Central memory CD8-positive, alpha-beta T cell (primary cell): ENCODE measurements around the gene AKR1E2.

Experiments
- ATAC-seq: fragments of 150-1000 bp; cut with Tn5 transposase; replicated peaks from 2 replicates; pipeline ENCODE4 v1.10.0; 2022; ENCODE audit warnings: mild to moderate bottlenecking, moderate FRiP score, moderate number of reproducible peaks; ENCODE audit not compliant: poor library complexity, severe bottlenecking; ENCODE audit errors: extremely low read depth
- DNase-seq, 2 donors: peaks; one replicate each; pipeline ENCODE4 v3.0.0; 2021; ENCODE audit warnings: low spot score in 2 of 2
- H3K27ac Mint-ChIP-seq: one replicate; pipeline ENCODE4 v1.8.0; 2022; ENCODE audit warnings: low read depth, mild to moderate bottlenecking, moderate library complexity, mixed read lengths
- H3K27me3 Mint-ChIP-seq: one replicate; pipeline ENCODE4 v1.8.0; 2022; ENCODE audit warnings: mixed read lengths
- H3K36me3 Mint-ChIP-seq: one replicate; pipeline ENCODE4 v1.8.0; 2022; ENCODE audit warnings: mild to moderate bottlenecking, moderate library complexity, mixed read lengths; ENCODE audit not compliant: insufficient read depth
- H3K4me1 Mint-ChIP-seq: one replicate; pipeline ENCODE4 v1.8.0; 2022; ENCODE audit warnings: mixed read lengths
- H3K4me3 Mint-ChIP-seq: one replicate; pipeline ENCODE4 v1.8.0; 2022; ENCODE audit warnings: mild to moderate bottlenecking, moderate library complexity, mixed read lengths
- H3K9me3 Mint-ChIP-seq: one replicate; pipeline ENCODE4 v1.8.0; 2022; ENCODE audit warnings: mixed read lengths

Gene AKR1E2

GRCh38 chr10:4850397-4850796 is 24.4 kb downstream of the AKR1E2 start:
- Mint-ChIP-seq H3K27ac (no peak overlapping the region), H3K36me3 (no peaks in the 10 kb centered on the region), H3K27me3 (peaks cover 23% of the 10 kb centered on the region), H3K4me3 (no peak overlapping the region), H3K9me3 (no peaks in the 10 kb centered on the region), H3K4me1 (no peaks in the 10 kb centered on the region)
- DNase-seq, result no peak
- no peak for ATAC-seq

- H3K36me3 Mint-ChIP-seq, result no peaks in the 10 kb centered on the region
- no peaks in the 10 kb centered on the region for H3K4me1 Mint-ChIP-seq
- no peak overlapping the region for H3K27ac Mint-ChIP-seq
- H3K9me3 Mint-ChIP-seq, result no peaks in the 10 kb centered on the region
- ATAC-seq (no peak), DNase-seq (no peak)
- no peak overlapping the region for H3K4me3 Mint-ChIP-seq
- H3K27me3 Mint-ChIP-seq, result peaks cover 23% of the 10 kb centered on the region
Measured at GRCh38 chr10:4851176-4851575, 25.2 kb downstream of the AKR1E2 start.

- H3K27me3 Mint-ChIP-seq, result peaks cover 23% of the 10 kb centered on the region
- ATAC-seq, result no peak
Measured at GRCh38 chr10:4851846-4852245, 25.8 kb downstream of the AKR1E2 start.

GRCh38 chr10:4865945-4866661 is 40.1 kb downstream of the AKR1E2 start:
- no peaks in the 10 kb centered on the region for H3K4me1 Mint-ChIP-seq
- H3K27ac Mint-ChIP-seq, result no peak overlapping the region
- no peaks in the 10 kb centered on the region for H3K9me3 Mint-ChIP-seq
- ATAC-seq (no peak), DNase-seq (no peak)
- H3K36me3 Mint-ChIP-seq, result no peaks in the 10 kb centered on the region
- no peak overlapping the region for H3K4me3 Mint-ChIP-seq
- peaks cover 23% of the 10 kb centered on the region for H3K27me3 Mint-ChIP-seq

More at GRCh38 chr10:4851846-4852245, 25.8 kb downstream of the AKR1E2 start:
- H3K36me3 Mint-ChIP-seq, result no peaks in the 10 kb centered on the region
- H3K4me3 Mint-ChIP-seq, result no peak overlapping the region
- no peaks in the 10 kb centered on the region for H3K9me3 Mint-ChIP-seq
- no peak for DNase-seq
- no peak overlapping the region for H3K27ac Mint-ChIP-seq
- H3K4me1 Mint-ChIP-seq, result no peaks in the 10 kb centered on the region

GRCh38 chr10:4867109-4867519 is 41.1 kb downstream of the AKR1E2 start:
- H3K27me3 Mint-ChIP-seq, result peaks cover 25% of the 10 kb centered on the region
- H3K9me3 Mint-ChIP-seq, result no peaks in the 10 kb centered on the region
- no peak overlapping the region for H3K4me3 Mint-ChIP-seq

GRCh38 chr10:4867520-4868356 is 41.7 kb downstream of the AKR1E2 start:
- no peak for DNase-seq
- ATAC-seq, result no peak
- no peak overlapping the region for H3K4me3 Mint-ChIP-seq
- no peaks in the 10 kb centered on the region for H3K4me1 Mint-ChIP-seq
- H3K36me3 Mint-ChIP-seq, result no peaks in the 10 kb centered on the region
- H3K27me3 Mint-ChIP-seq, result peaks cover 31% of the 10 kb centered on the region
- H3K9me3 Mint-ChIP-seq, result no peaks in the 10 kb centered on the region
- no peak overlapping the region for H3K27ac Mint-ChIP-seq

More at GRCh38 chr10:4867109-4867519, 41.1 kb downstream of the AKR1E2 start:
- DNase-seq (no peak), ATAC-seq (no peak)
- H3K27ac Mint-ChIP-seq, result no peak overlapping the region
- no peaks in the 10 kb centered on the region for H3K36me3 Mint-ChIP-seq
- H3K4me1 Mint-ChIP-seq, result no peaks in the 10 kb centered on the region

GRCh38 chr10:4868357-4868657 is 42.3 kb downstream of the AKR1E2 start:
- Mint-ChIP-seq H3K27ac (no peak overlapping the region), H3K4me1 (no peaks in the 10 kb centered on the region), H3K9me3 (no peaks in the 10 kb centered on the region), H3K27me3 (peaks cover 37% of the 10 kb centered on the region), H3K4me3 (no peak overlapping the region), H3K36me3 (no peaks in the 10 kb centered on the region)
- ATAC-seq (no peak), DNase-seq (no peak)

- H3K4me1 Mint-ChIP-seq, result no peaks in the 10 kb centered on the region
- DNase-seq (no peak), ATAC-seq (no peak)
- H3K27ac Mint-ChIP-seq, result no peak overlapping the region
- H3K36me3 Mint-ChIP-seq, result no peaks in the 10 kb centered on the region
- peaks cover 53% of the 10 kb centered on the region for H3K27me3 Mint-ChIP-seq
- H3K4me3 Mint-ChIP-seq, result no peak overlapping the region
- no peaks in the 10 kb centered on the region for H3K9me3 Mint-ChIP-seq
Measured at GRCh38 chr10:4882704-4883078, 56.7 kb downstream of the AKR1E2 start.

- Mint-ChIP-seq H3K27me3 (peaks cover 58% of the 10 kb centered on the region), H3K4me3 (no peak overlapping the region), H3K36me3 (no peaks in the 10 kb centered on the region), H3K9me3 (no peaks in the 10 kb centered on the region), H3K4me1 (no peaks in the 10 kb centered on the region), H3K27ac (no peak overlapping the region)
- ATAC-seq (no peak), DNase-seq (no peak)
Measured at GRCh38 chr10:4883079-4883739, 57.2 kb downstream of the AKR1E2 start.

GRCh38 chr10:4885162-4885561 is 59.2 kb downstream of the AKR1E2 start:
- H3K4me1 Mint-ChIP-seq, result no peaks in the 10 kb centered on the region
- H3K27me3 Mint-ChIP-seq, result peaks cover 47% of the 10 kb centered on the region
- H3K9me3 Mint-ChIP-seq, result no peaks in the 10 kb centered on the region
- H3K36me3 Mint-ChIP-seq, result no peaks in the 10 kb centered on the region
- DNase-seq (no peak), ATAC-seq (no peak)
- no peak overlapping the region for H3K4me3 Mint-ChIP-seq
- no peak overlapping the region for H3K27ac Mint-ChIP-seq

GRCh38 chr10:4887501-4887900 is 61.5 kb downstream of the AKR1E2 start:
- H3K27ac Mint-ChIP-seq, result no peak overlapping the region
- no peaks in the 10 kb centered on the region for H3K4me1 Mint-ChIP-seq
- peaks cover 35% of the 10 kb centered on the region for H3K27me3 Mint-ChIP-seq
- DNase-seq (no peak), ATAC-seq (no peak)
- H3K36me3 Mint-ChIP-seq, result no peaks in the 10 kb centered on the region
- H3K4me3 Mint-ChIP-seq, result no peak overlapping the region
- H3K9me3 Mint-ChIP-seq, result no peaks in the 10 kb centered on the region

GRCh38 chr10:4888236-4888635 is 62.2 kb downstream of the AKR1E2 start:
- ATAC-seq, result no peak
- DNase-seq, result no peak
- Mint-ChIP-seq H3K9me3 (no peaks in the 10 kb centered on the region), H3K4me1 (no peaks in the 10 kb centered on the region), H3K36me3 (no peaks in the 10 kb centered on the region), H3K27me3 (peaks cover 35% of the 10 kb centered on the region), H3K4me3 (no peak overlapping the region), H3K27ac (no peak overlapping the region)

GRCh38 chr10:4889959-4890358 is 64.0 kb downstream of the AKR1E2 start:
- ATAC-seq, result no peak
- Mint-ChIP-seq H3K9me3 (no peaks in the 10 kb centered on the region), H3K27me3 (peaks cover 36% of the 10 kb centered on the region), H3K27ac (no peak overlapping the region), H3K4me3 (no peak overlapping the region), H3K36me3 (no peaks in the 10 kb centered on the region), H3K4me1 (no peaks in the 10 kb centered on the region)
- DNase-seq, result no peak
